Activated CD4-positive, alpha-beta T cell treated with anti-CD3 and anti-CD28 coated beads for 24 hours (primary cell): ENCODE results near the gene RSPH6A.
"Not testable (repeated sequence)": the region's sequence is repeated elsewhere in the genome, so short reads cannot be mapped to it uniquely, and the experiment has no call there.

Source experiments
- DNase-seq, 2 donors: peaks; one replicate each; pipeline ENCODE4 v3.0.0-alpha.2; 2020; ENCODE audit warnings: low read depth in 2 of 2

RSPH6A gene

DNA sequence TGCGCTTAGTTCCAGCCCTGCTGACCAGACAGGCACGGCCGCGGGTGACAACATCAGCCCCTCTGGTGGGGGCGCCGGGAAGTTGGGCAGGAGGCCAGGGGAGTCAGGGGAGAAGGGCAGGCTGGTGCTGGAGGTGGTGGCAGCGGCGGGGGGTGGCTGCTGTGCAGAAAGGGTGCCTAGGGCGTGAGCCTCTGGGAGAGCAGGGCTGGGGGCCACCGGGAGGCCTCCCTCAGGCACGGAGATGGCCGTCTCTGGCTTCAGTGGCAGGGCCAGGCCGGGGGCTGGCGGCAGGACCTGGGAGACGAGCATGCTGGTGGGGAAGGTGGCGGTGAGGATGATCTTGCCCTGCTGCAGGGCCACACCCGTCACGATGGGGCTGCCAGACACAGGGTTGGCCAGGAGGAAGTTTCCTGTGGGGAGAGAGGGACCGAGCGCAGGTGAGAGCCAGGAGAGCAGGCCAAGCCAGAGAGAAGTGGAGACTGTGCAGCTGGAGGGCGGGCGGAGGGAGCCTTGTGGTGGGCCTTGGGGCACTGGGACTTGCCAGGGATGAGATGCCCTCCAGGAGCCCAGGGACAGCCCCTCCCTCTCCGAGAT, 49.3 kb downstream of the RSPH6A start:
- DNase-seq, result no peak

DNA sequence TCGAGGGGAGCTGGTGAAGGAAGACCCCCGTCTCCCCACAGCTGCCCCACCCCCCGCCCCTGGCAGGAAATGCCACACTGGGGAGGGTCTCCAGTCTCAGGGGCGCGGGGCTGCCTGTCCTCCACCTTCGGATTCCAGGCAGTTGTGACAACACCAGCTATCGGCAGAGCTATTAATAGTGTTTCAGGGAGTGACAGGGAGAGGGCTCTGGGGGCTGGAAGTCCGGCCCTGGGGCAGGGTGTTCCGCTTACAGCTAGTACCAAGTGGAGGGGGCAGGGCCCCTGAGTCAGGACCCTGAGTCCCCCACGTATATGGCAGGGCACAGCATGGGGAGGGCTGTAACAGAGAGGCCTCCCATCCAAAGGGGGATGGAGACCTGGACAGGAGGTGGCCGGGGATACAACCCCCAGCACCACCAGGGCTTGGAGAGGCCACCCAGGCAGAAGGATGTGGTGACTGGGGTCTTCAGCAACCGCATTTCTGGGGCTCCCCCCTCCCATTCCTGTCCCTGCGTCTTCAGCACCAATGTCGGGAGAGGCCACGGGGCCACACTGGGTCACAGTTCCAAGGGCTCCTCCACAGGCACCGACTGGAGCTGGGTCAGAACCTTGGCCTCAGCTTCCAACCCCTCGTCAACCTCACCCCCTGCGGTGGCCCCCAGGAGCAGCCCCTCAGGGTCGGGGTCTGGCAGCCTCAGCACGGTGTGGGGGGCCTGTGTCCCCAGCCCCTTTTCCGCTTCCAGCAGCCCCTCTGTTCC, 50.0 kb downstream of the RSPH6A start:
- no peak for DNase-seq

DNA sequence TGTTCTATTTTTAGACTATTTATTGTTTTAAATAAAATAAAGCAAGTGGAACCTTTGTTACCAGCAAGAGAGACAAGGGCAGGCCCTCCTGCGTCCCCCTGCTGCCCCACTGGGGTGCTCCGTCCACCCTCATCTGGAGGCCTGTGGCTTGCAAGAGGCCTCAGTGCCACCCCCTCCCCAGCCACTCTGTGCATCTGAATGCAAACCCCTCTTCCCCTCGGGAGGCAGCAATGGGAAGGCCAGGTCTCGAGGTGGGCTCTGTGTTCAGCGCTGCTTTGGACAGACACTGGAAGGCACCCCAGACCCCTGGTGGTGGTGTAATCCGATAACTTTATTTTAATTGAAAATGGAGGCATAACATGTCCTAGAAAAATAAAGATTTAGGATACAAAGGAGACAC, 50.6 kb downstream of the RSPH6A start:
- no peak for DNase-seq

DNA sequence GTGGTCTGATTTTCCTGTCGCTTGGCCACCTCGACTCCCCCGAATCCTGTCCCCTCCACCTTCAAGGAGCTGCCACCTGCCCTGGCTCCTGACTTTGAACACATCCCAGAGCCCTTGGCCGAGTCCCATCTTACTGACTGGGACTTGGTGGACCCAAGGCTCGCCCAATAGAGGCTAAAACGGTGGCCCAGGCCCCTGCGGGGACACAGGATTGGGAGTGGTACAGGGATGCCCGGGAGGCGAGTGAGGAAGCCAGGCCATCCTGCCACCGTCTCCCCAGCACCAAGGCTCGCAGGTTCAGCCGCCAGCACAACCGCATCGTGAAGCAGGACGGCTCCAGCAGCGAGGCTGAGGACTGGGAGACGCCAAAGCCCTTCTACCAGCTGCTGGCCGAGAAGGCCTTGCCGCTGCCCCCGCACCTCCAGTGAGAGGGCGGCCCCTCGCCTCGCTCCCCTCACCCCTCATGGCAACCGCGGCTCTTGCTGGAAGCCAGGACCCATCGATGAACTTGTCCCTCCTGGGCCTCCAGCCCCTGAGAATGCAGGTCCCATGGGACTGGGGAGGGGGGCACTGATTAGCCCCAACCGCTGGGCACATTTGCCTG, 51.3 kb downstream of the RSPH6A start:
- no peak for DNase-seq

DNA sequence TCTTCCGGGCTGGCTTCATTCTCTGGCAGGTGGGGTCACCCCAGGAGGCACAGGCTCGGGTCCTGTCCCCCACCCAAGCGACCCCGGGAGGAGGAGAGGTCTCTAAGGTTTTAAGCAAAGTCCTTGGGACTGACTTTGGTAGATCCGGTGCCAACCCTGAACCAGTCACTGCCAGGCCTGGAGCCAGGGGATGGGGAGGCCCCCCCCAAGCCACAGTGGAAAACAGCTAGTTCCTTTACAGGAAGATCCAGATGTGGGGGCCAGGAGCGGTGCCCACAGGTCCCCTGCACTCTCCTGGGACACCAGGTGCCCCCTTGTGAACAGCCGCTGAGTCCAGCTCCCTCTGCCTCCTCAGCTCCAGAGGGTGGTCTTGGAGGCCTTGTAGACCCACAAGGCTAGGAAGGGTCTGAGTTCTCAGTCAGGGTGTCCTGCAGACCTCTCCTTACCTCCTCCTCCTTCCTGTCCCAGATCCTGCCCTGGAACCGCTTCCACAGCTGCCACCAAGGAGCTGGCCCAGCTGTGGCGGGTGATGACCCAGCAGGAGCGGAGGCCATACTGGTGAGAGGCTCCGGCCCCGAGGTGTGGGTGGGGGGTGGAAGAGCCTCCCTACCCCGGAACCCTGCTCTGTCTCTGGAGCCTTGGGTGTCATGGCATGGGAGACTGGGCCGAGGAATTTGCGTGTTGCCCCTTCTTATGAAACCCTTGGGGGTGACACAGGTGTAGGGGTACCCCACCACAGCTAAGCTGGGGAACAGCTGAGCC, 52.1 kb downstream of the RSPH6A start:
- DNase-seq, result no peak

DNA sequence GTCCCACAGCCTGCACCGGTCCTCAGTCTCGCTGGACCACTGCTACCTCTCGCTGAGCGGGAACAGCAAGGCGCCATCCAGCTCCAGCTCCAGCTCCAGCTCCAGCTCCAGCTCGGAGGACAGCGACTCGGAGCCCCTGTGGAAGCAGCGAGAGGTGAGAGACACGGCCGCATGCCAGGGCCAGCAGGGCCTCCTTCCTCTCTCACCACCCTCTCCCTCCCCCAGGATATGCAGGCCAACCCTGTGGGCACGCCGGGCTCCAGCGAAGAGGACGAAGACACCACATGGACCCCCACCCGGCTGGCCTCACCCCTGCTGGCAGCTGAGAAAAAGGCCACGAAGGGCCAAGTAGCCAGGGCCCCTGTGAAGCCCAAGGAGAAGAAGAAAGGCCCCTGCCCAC, 53.4 kb downstream of the RSPH6A start:
- no peak for DNase-seq

DNA sequence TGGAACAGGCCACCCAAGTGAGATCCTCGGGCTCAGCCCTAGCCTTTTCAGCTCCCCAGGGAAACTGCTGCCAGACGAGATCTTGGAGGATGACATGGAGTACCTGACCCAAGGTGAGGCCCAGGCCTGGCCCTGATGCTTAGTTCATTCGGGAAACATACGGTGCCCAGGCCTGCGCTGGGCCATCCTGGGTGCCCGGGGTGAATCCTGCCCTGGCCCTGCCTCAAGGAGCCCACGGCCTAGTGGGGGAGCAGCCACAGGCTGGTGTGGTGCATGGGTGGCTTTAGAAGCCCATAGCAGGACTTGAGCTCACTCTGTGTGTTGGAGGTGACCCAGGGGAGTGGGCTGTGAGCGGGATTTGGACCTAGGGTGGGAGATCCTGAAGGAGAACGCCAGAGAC, 56.2 kb downstream of the RSPH6A start:
- no peak for DNase-seq

DNA sequence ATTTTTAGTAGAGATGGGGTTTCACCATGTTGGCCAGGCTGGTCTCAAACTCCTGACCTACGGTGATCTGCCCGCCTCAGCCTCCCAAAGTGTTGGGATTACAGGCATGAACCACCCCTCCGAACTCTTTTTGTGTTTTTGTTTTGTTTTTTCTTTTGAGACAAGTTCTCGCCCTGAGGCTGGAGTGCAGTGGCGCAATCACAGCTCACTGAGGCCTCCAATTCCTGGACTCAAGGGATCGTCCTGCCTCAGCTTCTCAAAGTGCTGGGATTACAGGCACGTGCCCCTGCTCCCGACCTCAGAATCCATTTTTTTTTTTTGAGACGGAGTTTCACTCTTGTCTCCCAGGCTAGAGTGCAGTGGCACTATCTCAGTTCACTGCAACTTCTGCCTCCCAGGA, 57.4 kb downstream of the RSPH6A start:
- DNase-seq, result no peak

DNA sequence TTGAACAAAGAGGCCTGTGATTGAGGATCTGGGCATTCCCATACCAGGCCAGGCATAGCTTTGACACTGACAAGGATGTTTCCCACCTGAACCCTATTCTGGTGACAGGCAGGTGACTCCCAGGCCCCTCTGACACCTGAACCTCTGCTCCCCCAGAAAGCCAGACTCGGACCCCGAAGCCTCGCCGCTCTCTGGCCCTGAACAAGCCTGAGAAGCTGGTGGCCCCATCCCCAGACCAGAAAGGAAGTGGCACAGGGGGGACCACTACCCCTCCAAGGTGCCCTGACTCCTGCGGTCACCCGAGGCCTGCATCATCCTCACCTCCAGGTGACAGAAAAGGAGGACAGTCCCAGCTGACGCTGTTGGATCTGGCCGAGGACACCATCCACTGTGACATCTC, 60.8 kb downstream of the RSPH6A start:
- no peak for DNase-seq

DNA sequence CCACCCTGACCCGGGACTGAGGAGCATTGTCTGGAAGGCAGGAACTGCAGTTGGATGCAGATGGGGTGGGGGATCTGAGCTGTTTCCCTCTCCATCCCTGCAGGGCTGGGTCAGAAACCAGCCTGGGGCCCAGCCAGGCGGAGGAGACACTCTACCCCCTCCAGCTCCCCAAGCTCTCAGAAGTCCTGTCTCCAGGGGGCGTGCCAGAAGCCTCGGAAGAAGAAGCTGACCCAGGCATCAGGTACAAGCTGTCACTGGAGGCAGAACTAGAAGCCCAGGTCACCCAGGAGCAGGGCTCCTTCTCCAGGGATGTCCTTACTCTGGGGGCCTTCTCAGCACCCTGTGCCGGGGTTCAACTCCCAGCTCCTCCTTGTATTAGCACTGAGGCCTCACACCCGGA, 61.6 kb downstream of the RSPH6A start:
- no peak for DNase-seq

DNA sequence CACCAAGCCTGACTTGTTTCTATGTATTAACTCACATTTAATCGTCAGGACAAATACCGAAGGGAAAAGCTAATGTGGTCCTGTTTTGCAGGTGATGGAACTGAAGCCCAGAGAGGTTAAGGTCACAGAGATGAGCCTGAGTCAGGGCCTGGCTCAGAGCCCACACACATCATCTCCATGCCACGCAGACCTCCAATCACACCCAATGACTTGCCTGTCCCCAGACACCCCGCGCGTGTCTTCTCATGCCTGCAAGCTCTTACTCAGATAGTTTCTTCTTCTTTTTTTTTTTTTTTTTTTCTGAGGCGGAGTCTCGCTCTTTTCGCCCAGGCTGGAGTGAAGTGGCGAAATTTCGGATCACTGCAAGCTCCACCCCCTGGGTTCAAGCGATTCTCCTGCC, 62.5 kb downstream of the RSPH6A start:
- DNase-seq, result no peak

DNA sequence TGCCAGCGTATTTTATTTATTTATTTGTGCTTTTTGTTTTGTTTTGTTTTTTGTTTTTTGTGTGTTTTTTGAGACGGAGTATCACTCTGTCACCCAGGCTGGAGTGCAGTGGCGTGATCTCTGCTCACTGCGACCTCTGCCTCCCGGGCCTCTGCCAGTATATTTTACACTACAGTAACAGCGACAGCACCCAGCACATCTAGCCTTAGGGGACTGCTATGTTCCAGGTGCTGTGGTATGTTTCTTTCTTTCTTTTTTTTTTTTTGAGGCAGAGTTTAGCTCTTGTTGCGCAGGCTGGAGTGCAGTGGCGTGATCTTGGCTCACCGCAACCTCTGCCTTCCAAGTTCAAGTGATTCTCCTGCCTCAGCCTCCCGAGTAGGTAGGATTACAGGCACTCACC, 63.6 kb downstream of the RSPH6A start:
- not testable (repeated sequence) for DNase-seq

DNA sequence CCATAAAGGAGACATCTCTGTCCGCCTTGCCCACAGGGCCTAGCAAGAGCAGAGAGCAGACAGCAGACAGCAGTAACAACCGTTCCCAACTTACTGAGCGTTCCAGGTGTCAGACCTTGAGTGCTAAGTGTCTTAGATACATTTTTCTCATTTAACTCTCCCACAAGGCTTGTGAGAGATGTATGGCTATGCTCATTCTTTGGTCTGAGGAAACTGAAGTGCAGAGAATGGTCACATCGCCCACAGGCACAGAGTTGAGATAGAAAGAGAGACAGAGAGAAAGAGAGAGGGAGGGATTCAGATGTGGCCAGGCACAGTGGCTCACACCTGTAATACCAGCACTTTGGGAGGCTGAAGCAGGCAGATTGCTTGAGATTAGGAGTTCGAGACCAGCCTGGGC, 67.6 kb downstream of the RSPH6A start:
- DNase-seq, result no peak

DNA sequence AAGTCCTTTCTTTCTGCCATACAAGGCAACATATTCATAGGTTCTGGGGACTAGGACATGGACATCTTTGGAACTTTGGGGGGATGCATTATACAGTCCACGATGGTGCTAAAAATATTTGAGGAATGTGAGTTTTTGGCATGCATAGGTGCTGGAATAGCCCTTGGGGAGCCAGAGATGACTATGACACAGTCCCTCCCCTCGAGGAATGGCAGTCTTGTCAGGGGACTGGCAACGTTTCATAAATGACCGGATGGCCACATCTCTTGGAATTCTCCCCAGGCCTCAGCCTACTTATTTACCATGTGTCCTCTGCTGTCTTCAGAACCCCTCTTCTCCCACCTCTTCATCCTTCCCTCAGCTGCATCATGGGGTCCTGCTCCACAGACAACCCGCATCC, 68.2 kb downstream of the RSPH6A start:
- no peak for DNase-seq
